OCI-LY3 (cell line): ENCODE data around the gene CDNF.

ENCODE experiments used
- H2AFZ ChIP-seq: fragments of 200-600, 300-600 bp; shearing (Covaris generic); 2 replicates; pipeline ENCODE4 v1.6.0; 2014; ENCODE audit warnings: antibody characterized with exemption, low read depth, low read length
- H3K27ac ChIP-seq: fragments of 200-600, 300-600 bp; sonication (generic); 2 replicates; pipeline ENCODE4 v1.5.1; 2014; ENCODE audit warnings: mild to moderate bottlenecking, low read length, moderate library complexity, mixed read lengths
- H3K27me3 ChIP-seq: fragments of 200-600, 300-600 bp; sonication (generic); 2 replicates; pipeline ENCODE4 v1.6.1; 2014; ENCODE audit warnings: low read depth, low read length, mixed read lengths
- H3K36me3 ChIP-seq: fragments of 200-600, 300-600 bp; sonication (generic); replicated peaks from 2 replicates; pipeline ENCODE3; 2014; ENCODE audit warnings: low read depth, low read length, mixed read lengths
- H3K4me1 ChIP-seq: fragments of 300-600, 200-600 bp; sonication (generic); 2 replicates; pipeline ENCODE4 v1.6.1; 2014; ENCODE audit warnings: low read length, mixed read lengths
- H3K4me2 ChIP-seq: fragments of 200-600, 300-600 bp; sonication (generic); 2 replicates; pipeline ENCODE4 v1.6.1; 2014; ENCODE audit warnings: low read length, mixed read lengths
- H3K4me3 ChIP-seq: fragments of 300-600, 200-600 bp; sonication (generic); 2 replicates; pipeline ENCODE4 v1.5.1; 2014; ENCODE audit warnings: antibody characterized with exemption, mild to moderate bottlenecking, low read length, moderate library complexity
- H3K79me2 ChIP-seq: fragments of 300-600, 200-600 bp; shearing (Covaris generic); 2 replicates; pipeline ENCODE4 v1.6.1; 2014; ENCODE audit warnings: mild to moderate bottlenecking, low read length, mixed read lengths
- H3K9ac ChIP-seq: fragments of 300-600, 200-600 bp; shearing (Covaris generic); 2 replicates; pipeline ENCODE4 v1.6.0; 2014; ENCODE audit warnings: mild to moderate bottlenecking, low read length, moderate library complexity
- H3K9me3 ChIP-seq: fragments of 200-600, 300-600 bp; shearing (Covaris generic); 2 replicates; pipeline ENCODE4 v1.6.1; 2014; ENCODE audit warnings: low read length, mixed read lengths; ENCODE audit not compliant: insufficient read depth
- H4K20me1 ChIP-seq: fragments of 200-600, 300-600 bp; sonication (generic); 2 replicates; pipeline ENCODE4 v1.6.1; 2016; ENCODE audit warnings: low read length, mixed read lengths; ENCODE audit not compliant: insufficient read depth
- EZH2phosphoT487 ChIP-seq: fragments of 200-600 bp; shearing (Covaris generic); IDR thresholded peaks from 2 replicates; pipeline ENCODE4 v1.6.1; 2018; ENCODE audit warnings: antibody characterized with exemption, mixed run types, low read depth
- TF ChIP-seq, protein P1 (sequence below): fragments of 200-600, 300-600 bp; sonication (generic); IDR thresholded peaks from 2 replicates; pipeline ENCODE4 v1.5.1; 2014; ENCODE audit warnings: antibody characterized with exemption, low read length, low read depth

The CDNF gene

DNA sequence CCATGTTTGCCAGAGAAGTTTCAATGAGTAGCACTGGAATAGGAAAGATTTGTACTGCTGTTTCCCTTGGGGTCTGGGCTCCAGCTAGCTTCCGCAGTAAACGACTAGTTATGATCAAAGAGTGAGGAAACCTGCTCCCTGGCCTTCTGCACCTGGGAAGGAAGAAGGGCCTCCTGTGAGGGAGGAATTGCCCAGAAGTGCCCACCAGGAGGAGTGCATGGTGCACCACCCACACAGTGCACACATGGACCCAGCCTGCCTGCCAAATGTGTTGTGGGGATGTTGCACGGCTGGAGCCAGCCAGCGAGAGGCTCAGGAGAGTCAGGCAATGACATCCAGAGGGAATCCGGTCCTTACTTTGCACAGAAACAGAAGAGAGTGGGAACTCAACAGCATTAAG lies 36.1 kb downstream of the CDNF start:
- Histone ChIP-seq H3K79me2 (no peaks in the 10 kb centered on the region), H4K20me1 (no peaks in the 10 kb centered on the region), H3K36me3 (no peaks in the 10 kb centered on the region), H3K4me3 (no peak overlapping the region), H3K27ac (no peak overlapping the region), H2AFZ (no peak overlapping the region), H3K9ac (no peak overlapping the region), H3K4me1 (peaks cover 13% of the 10 kb centered on the region), H3K27me3 (no peaks in the 10 kb centered on the region), H3K4me2 (no peak overlapping the region), H3K9me3 (no peaks in the 10 kb centered on the region)
- TF ChIP-seq EZH2phosphoT487 = no peak
- TF ChIP-seq, protein P1, sequence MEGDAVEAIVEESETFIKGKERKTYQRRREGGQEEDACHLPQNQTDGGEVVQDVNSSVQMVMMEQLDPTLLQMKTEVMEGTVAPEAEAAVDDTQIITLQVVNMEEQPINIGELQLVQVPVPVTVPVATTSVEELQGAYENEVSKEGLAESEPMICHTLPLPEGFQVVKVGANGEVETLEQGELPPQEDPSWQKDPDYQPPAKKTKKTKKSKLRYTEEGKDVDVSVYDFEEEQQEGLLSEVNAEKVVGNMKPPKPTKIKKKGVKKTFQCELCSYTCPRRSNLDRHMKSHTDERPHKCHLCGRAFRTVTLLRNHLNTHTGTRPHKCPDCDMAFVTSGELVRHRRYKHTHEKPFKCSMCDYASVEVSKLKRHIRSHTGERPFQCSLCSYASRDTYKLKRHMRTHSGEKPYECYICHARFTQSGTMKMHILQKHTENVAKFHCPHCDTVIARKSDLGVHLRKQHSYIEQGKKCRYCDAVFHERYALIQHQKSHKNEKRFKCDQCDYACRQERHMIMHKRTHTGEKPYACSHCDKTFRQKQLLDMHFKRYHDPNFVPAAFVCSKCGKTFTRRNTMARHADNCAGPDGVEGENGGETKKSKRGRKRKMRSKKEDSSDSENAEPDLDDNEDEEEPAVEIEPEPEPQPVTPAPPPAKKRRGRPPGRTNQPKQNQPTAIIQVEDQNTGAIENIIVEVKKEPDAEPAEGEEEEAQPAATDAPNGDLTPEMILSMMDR = no peak

DNA sequence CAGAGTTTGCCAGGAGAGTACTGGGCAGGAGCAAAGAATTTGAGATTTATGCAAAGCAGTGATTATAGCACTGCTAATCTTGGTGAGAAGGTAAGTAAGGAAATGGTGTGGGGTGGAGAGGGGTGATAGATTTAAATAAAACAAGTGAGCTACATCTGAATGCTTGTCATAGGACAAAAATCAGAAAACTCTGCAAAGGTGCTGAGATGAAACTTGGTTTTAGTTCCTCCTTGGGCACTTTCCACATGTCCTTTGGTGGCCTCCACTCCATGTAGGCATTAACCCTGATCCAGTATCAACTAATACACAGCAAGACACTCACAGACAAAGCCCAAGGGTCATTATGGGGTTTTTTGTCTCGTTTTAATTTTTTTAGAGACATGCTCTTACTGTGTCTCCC lies 37.4 kb downstream of the CDNF start:
- H3K4me1 ChIP-seq = peaks cover 13% of the 10 kb centered on the region
- H3K36me3 ChIP-seq = no peaks in the 10 kb centered on the region
- H3K79me2 ChIP-seq = no peaks in the 10 kb centered on the region
- no peaks in the 10 kb centered on the region for H3K9me3 ChIP-seq
- no peak overlapping the region for H3K4me3 ChIP-seq
- H3K4me2 ChIP-seq = peak overlapping the region; percentile 52
- H4K20me1 ChIP-seq = no peaks in the 10 kb centered on the region
- H3K9ac ChIP-seq = no peak overlapping the region
- TF ChIP-seq EZH2phosphoT487 = no peak
- TF ChIP-seq, protein P1 = no peak
- no peak overlapping the region for H2AFZ ChIP-seq
- no peak overlapping the region for H3K27ac ChIP-seq
- no peaks in the 10 kb centered on the region for H3K27me3 ChIP-seq

DNA sequence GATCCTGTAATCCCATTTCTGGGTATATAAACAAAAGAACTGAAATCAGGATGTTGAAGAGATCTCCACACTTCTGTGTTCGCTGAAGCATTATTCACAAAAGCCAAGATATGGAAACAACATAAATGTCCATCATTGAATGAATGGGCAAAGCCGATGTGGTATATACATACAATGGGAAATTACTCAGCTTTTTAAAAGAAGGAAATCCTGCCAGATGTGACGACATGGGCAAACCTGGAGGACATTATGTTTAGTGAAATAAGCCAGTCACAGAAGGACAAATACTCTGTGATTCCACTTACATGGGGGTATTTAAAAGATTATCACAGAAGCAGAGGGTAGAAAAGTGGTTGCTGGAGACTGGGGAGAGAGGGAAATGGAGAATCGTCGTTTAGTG lies 39.2 kb downstream of the CDNF start:
- Histone ChIP-seq H3K27ac (no peak overlapping the region), H3K4me2 (no peak overlapping the region), H3K4me3 (no peak overlapping the region), H3K4me1 (peaks cover 13% of the 10 kb centered on the region), H2AFZ (no peak overlapping the region), H3K27me3 (no peaks in the 10 kb centered on the region), H3K9ac (no peak overlapping the region), H3K36me3 (no peaks in the 10 kb centered on the region), H3K79me2 (no peaks in the 10 kb centered on the region), H3K9me3 (no peaks in the 10 kb centered on the region), H4K20me1 (no peaks in the 10 kb centered on the region)
- TF ChIP-seq, protein P1 = no peak
- TF ChIP-seq EZH2phosphoT487 = no peak

DNA sequence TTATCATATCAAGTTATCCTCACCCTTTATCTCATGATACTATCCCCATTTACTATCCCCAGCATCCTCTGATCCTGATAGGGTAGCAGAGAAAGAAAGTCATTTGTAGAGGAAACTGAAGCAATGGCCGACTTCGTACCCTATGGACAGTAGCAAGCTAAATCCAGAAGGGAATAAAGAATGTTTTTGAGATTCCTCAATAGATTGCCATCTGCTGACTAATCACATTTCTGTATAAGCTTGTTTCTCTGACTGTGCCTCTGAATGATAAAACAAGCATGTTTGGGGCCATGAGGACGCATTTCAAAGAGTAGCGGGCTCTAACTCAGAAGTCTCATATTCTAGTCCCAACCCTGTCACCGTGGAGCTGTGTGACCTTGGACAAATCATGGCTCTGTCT lies 49.9 kb downstream of the CDNF start:
- Histone ChIP-seq H3K4me3 (no peak overlapping the region), H2AFZ (no peak overlapping the region)

More for the DNA sequence above, 49.9 kb downstream of the CDNF start:
- no peaks in the 10 kb centered on the region for H3K79me2 ChIP-seq
- no peak overlapping the region for H3K27ac ChIP-seq
- no peak for TF ChIP-seq EZH2phosphoT487
- TF ChIP-seq, protein P1 = no peak
- no peaks in the 10 kb centered on the region for H3K9me3 ChIP-seq
- no peaks in the 10 kb centered on the region for H3K4me1 ChIP-seq
- H3K27me3 ChIP-seq = no peaks in the 10 kb centered on the region
- H3K4me2 ChIP-seq = no peak overlapping the region
- H3K36me3 ChIP-seq = no peaks in the 10 kb centered on the region
- H4K20me1 ChIP-seq = no peaks in the 10 kb centered on the region
- no peak overlapping the region for H3K9ac ChIP-seq
